Trophoblast cell (in vitro differentiated cells and primary cell): ENCODE data around the gene PPARG.

Experiments
- DNase-seq, 2 donors: peaks; one replicate each; pipeline ENCODE4 v3.0.0-alpha.2; 2016
- H2AFZ ChIP-seq: 2 replicates; pipeline ENCODE4 v1.6.1; 2013; ENCODE audit warnings: low read length, moderate library complexity, mild to moderate bottlenecking; ENCODE audit not compliant: insufficient read depth, poor library complexity
- H2AK5ac ChIP-seq: 2 replicates; pipeline ENCODE4 v1.6.1; 2013; ENCODE audit warnings: mild to moderate bottlenecking, low read length
- H2BK120ac ChIP-seq: 2 replicates; pipeline ENCODE4 v1.6.1; 2013; ENCODE audit warnings: low read length, mild to moderate bottlenecking, moderate library complexity; ENCODE audit not compliant: insufficient read depth, poor library complexity
- H2BK12ac ChIP-seq: 2 replicates; pipeline ENCODE4 v1.6.1; 2013; ENCODE audit warnings: mild to moderate bottlenecking, low read length, moderate library complexity
- H2BK5ac ChIP-seq: 2 replicates; pipeline ENCODE4 v1.6.1; 2013; ENCODE audit warnings: low read length, low read depth, moderate library complexity, mild to moderate bottlenecking; ENCODE audit not compliant: poor library complexity
- H3K14ac ChIP-seq: 2 replicates; pipeline ENCODE4 v1.6.1; 2013; ENCODE audit warnings: mild to moderate bottlenecking, low read length
- H3K18ac ChIP-seq: 2 replicates; pipeline ENCODE4 v1.6.1; 2013; ENCODE audit warnings: mild to moderate bottlenecking, low read length
- H3K23ac ChIP-seq: 2 replicates; pipeline ENCODE4 v1.6.1; 2013; ENCODE audit warnings: low read length
- H3K27ac ChIP-seq: 2 replicates; pipeline ENCODE4 v1.5.1; 2013; ENCODE audit warnings: low read depth, mild to moderate bottlenecking, inconsistent platforms, low read length, moderate library complexity
- H3K27me3 ChIP-seq: 2 replicates; pipeline ENCODE4 v1.6.1; 2013; ENCODE audit warnings: inconsistent platforms, mild to moderate bottlenecking, low read length, moderate library complexity; ENCODE audit not compliant: insufficient read depth
- H3K36me3 ChIP-seq, 2 experiments: 1 replicate in 1 of 2; 2 replicates in 1 of 2; pipeline ENCODE4 v1.6.1; 2013; ENCODE audit warnings: low read length in 2 of 2, mild to moderate bottlenecking in 2 of 2, moderate library complexity in 1 of 2; ENCODE audit not compliant: insufficient read depth in 2 of 2, control insufficient read depth in 1 of 2
- H3K4ac ChIP-seq: 2 replicates; pipeline ENCODE4 v1.6.1; 2013; ENCODE audit warnings: low read depth, mild to moderate bottlenecking, low read length, moderate library complexity
- H3K4me1 ChIP-seq, 2 experiments: 1 replicate in 1 of 2; 2 replicates in 1 of 2; pipeline ENCODE4 v1.6.1; 2013; ENCODE audit warnings: low read length in 2 of 2, mild to moderate bottlenecking in 2 of 2, moderate library complexity in 1 of 2; ENCODE audit not compliant: insufficient read depth in 2 of 2, control insufficient read depth in 1 of 2
- H3K4me2 ChIP-seq: 2 replicates; pipeline ENCODE4 v1.6.1; 2013; ENCODE audit warnings: inconsistent platforms, mild to moderate bottlenecking, low read length, moderate library complexity
- H3K4me3 ChIP-seq: 2 replicates; pipeline ENCODE4 v1.5.1; 2013; ENCODE audit warnings: mild to moderate bottlenecking, low read depth, low read length, inconsistent platforms
- H3K79me1 ChIP-seq: one replicate; pipeline ENCODE4 v1.6.1; 2013; ENCODE audit warnings: low read length
- H3K79me2 ChIP-seq: 2 replicates; pipeline ENCODE4 v1.6.1; 2013; ENCODE audit warnings: low read length, mild to moderate bottlenecking; ENCODE audit not compliant: control insufficient read depth, insufficient read depth, poor library complexity
- H3K9ac ChIP-seq: 2 replicates; pipeline ENCODE4 v1.6.1; 2013; ENCODE audit warnings: mild to moderate bottlenecking, low read length
- H3K9me3 ChIP-seq: 2 replicates; pipeline ENCODE4 v1.6.1; 2013; ENCODE audit warnings: low read depth, mild to moderate bottlenecking, control low read depth, inconsistent platforms, low read length; ENCODE audit not compliant: insufficient read depth
- H4K12ac ChIP-seq: 2 replicates; pipeline ENCODE4 v1.6.1; 2013; ENCODE audit warnings: low read depth, mild to moderate bottlenecking, low read length, moderate library complexity
- H4K8ac ChIP-seq: 2 replicates; pipeline ENCODE4 v1.6.1; 2013; ENCODE audit warnings: low read depth, mild to moderate bottlenecking, low read length, moderate library complexity
- H4K91ac ChIP-seq: one replicate; pipeline ENCODE4 v1.6.1; 2013; ENCODE audit warnings: low read depth, mild to moderate bottlenecking, low read length, moderate library complexity
- WGBS: extraction: QIAGEN DNeasy Blood & Tissue Kit; methylation state at CpG from one replicate; pipeline ENCODE4 v1.1.7; 2013; ENCODE audit warnings: missing lambda C conversion rate; ENCODE audit not compliant: insufficient read length, insufficient coverage; ENCODE audit errors: extremely low coverage; 5-methylcytosine and 5-hydroxymethylcytosine counted together

The PPARG gene

DNA sequence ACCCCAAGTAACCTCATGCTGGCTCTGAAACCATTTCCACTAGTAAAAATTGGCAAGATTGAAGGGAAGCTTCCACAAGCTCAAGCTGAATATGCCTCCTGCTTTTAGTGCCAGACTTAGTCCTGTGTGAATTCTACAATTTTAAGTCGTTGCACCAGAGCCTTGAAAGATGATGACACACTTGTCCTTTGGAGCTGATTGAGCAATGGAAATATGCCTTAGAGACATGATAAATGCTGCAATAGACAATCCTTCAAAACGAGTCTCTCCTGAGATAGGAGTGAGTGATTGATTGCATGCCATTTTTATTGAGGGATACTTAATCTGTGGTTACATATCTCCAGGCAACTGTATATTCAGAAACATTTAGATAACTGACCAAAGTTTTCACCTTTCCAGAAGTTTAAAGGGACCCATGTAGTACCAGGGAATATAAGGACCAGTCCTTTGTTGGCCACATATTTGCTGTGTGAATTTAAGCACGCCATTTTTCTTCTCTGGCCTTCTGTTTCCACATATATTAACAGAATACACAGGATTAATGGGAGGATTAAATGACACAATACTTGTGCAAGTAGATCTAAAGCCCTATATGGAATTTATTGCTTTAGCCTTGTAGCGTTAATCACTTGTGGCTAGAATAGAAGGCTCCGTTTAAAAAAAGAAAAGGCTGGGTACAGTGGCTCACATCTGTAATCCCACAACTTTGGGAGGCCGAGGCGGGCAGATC is 65.1 kb downstream of the PPARG start:
- Histone ChIP-seq H3K4me1 (peaks cover 0 to 2% of the 10 kb centered on the region in 2 experiments), H3K4me2 (no peak overlapping the region), H3K27me3 (no peaks in the 10 kb centered on the region), H3K27ac (no peak overlapping the region), H3K4me3 (no peak overlapping the region), H2BK12ac (no peak overlapping the region), H3K9ac (no peak overlapping the region), H3K23ac (no peak overlapping the region), H3K9me3 (no peaks in the 10 kb centered on the region), H3K14ac (no peak overlapping the region), H2BK5ac (no peak overlapping the region), H3K4ac (no peak overlapping the region), H4K8ac (no peak overlapping the region), H3K36me3 (peaks cover 0 to 3% of the 10 kb centered on the region in 2 experiments), H3K79me2 (no peaks in the 10 kb centered on the region), H2AK5ac (no peak overlapping the region), H4K91ac (no peak overlapping the region), H2BK120ac (no peak overlapping the region), H4K12ac (no peak overlapping the region), H3K18ac (no peak overlapping the region), H3K79me1 (peaks cover 2% of the 10 kb centered on the region), H2AFZ (no peak overlapping the region)
- peak; percentile 69 to 90 for DNase-seq
- no CpG with 5 or more reads among the region's 7 CpGs for WGBS

DNA sequence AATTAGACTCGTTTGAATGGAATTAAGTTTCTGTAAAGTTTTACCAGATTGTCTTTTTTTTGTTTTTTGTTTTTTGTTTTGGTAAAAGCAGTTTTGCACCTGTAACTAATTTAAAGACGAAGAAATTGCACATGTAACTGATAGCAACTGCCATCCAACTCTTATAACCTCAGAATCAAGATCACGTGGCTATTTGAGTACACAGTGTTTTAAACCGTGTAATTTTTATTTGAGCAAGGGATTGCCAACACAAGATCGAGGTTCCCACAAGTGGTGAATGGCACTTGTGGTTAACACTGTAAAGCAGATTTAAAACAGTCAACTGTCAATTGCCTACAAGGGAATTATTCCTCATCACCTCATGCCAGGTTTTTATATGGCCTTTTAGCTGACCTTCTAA is 67.3 kb downstream of the PPARG start:
- H4K8ac ChIP-seq = no peak overlapping the region
- H2BK12ac ChIP-seq = no peak overlapping the region
- no peak overlapping the region for H3K4ac ChIP-seq
- H2AK5ac ChIP-seq = no peak overlapping the region
- H3K4me3 ChIP-seq = no peak overlapping the region
- no peaks in the 10 kb centered on the region for H3K79me2 ChIP-seq
- H3K23ac ChIP-seq = no peak overlapping the region
- H3K9me3 ChIP-seq = no peaks in the 10 kb centered on the region
- no peak for DNase-seq
- no peak overlapping the region for H3K4me2 ChIP-seq
- H3K9ac ChIP-seq = no peak overlapping the region
- H3K27ac ChIP-seq = no peak overlapping the region
- no peak overlapping the region for H2BK5ac ChIP-seq
- peaks cover 0 to 2% of the 10 kb centered on the region in 2 experiments for H3K36me3 ChIP-seq
- no peak overlapping the region for H3K18ac ChIP-seq
- no CpG with 5 or more reads among the region's 5 CpGs for WGBS
- H3K79me1 ChIP-seq = peaks cover under 1% of the 10 kb centered on the region
- H4K12ac ChIP-seq = no peak overlapping the region
- H2AFZ ChIP-seq = no peak overlapping the region
- no peaks in the 10 kb centered on the region for H3K27me3 ChIP-seq
- no peak overlapping the region for H3K14ac ChIP-seq
- no peak overlapping the region for H4K91ac ChIP-seq
- H2BK120ac ChIP-seq = no peak overlapping the region
- peaks cover 0 to 2% of the 10 kb centered on the region in 2 experiments for H3K4me1 ChIP-seq

DNA sequence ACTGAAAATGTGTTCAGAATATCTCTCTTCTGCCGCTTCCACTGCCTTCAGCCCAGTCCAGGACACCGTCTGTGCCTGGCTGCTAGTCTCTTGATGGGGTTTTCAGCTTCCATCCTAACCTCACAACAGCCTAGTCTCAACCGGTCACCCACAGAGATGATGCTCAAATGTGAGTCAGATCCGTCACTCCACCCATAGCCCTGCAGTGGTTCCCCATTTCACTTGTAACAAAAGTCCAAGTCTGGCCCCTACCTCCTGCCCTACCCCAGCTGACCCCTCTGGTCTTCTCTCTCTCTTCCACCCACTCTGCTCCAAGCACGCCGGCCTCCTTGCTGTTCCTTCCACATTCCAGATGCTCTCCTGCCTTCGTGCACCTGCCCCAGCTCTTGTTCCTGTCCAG is 68.1 kb downstream of the PPARG start:
- Histone ChIP-seq H2BK120ac (no peak overlapping the region), H3K4me3 (no peak overlapping the region)
- no CpG with 5 or more reads among the region's 7 CpGs for WGBS

DNA sequence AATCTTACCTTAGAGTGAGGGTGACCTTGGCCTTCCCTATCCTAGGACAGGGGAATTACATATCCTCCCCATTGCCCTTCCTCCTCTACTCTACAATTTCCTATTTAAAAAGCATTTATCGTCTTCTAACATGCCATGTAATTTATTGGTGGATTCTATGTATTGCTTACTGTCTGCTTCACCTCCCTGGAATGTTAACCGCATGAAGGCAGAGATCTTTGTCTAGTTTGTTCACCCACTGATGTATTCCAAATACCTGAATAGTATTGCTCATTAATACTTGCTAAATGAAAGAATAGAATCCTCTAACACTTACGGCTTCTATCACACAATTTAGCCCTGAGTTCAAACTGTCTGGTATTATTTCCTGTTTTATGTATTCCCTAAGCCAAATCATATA is 68.6 kb downstream of the PPARG start:
- peaks cover 0 to 1% of the 10 kb centered on the region in 2 experiments for H3K36me3 ChIP-seq
- H2AK5ac ChIP-seq = no peak overlapping the region
- no peaks in the 10 kb centered on the region for H3K27me3 ChIP-seq
- H3K18ac ChIP-seq = no peak overlapping the region
- H3K79me2 ChIP-seq = no peaks in the 10 kb centered on the region
- H4K91ac ChIP-seq = no peak overlapping the region
- H3K9me3 ChIP-seq = no peaks in the 10 kb centered on the region
- no peak overlapping the region for H3K23ac ChIP-seq
- no peak overlapping the region for H3K4me3 ChIP-seq
- H2BK5ac ChIP-seq = no peak overlapping the region
- H3K4ac ChIP-seq = no peak overlapping the region
- WGBS = no CpG with 5 or more reads among the region's 3 CpGs
- no peak overlapping the region for H3K4me2 ChIP-seq
- no peak overlapping the region for H4K8ac ChIP-seq
- no peak overlapping the region for H4K12ac ChIP-seq
- no peak overlapping the region for H2AFZ ChIP-seq
- no peaks in the 10 kb centered on the region for H3K79me1 ChIP-seq
- peak in 1 of 2 donors; percentile 55 for DNase-seq
- no peak overlapping the region for H2BK12ac ChIP-seq
- H3K14ac ChIP-seq = no peak overlapping the region
- no peak overlapping the region for H3K27ac ChIP-seq
- no peak overlapping the region for H3K9ac ChIP-seq
- H3K4me1 ChIP-seq = peaks cover 0 to 2% of the 10 kb centered on the region in 2 experiments
- H2BK120ac ChIP-seq = no peak overlapping the region

More for the DNA sequence above, 68.1 kb downstream of the PPARG start:
- Histone ChIP-seq H3K4ac (no peak overlapping the region), H3K79me1 (no peaks in the 10 kb centered on the region), H3K14ac (no peak overlapping the region), H3K9me3 (no peaks in the 10 kb centered on the region), H4K8ac (no peak overlapping the region), H4K91ac (no peak overlapping the region), H2BK12ac (no peak overlapping the region), H2AFZ (no peak overlapping the region), H3K4me2 (no peak overlapping the region), H3K4me1 (peaks cover 0 to 2% of the 10 kb centered on the region in 2 experiments), H3K18ac (no peak overlapping the region), H3K36me3 (peaks cover 0 to 1% of the 10 kb centered on the region in 2 experiments), H3K9ac (no peak overlapping the region), H2AK5ac (no peak overlapping the region), H2BK5ac (no peak overlapping the region), H4K12ac (no peak overlapping the region), H3K23ac (no peak overlapping the region), H3K27me3 (no peaks in the 10 kb centered on the region), H3K79me2 (no peaks in the 10 kb centered on the region), H3K27ac (no peak overlapping the region)
- DNase-seq = no peak
